Mesothelial cell of epicardium (in vitro differentiated cells): ENCODE results near the gene AQP10. TPM values are rescaled to one million over a fixed set of nuclear protein-coding genes. Genes with fewer than 3 reads are reported as not detected.
"Not testable (repeated sequence)": the region's sequence is repeated elsewhere in the genome, so short reads cannot be mapped to it uniquely, and the experiment has no call there.

Experiments
- DNase-seq, 2 experiments: peaks; one replicate each; pipeline ENCODE4 v3.0.0; 2021; ENCODE audit warnings: low spot score in 2 of 2; ENCODE audit not compliant: unreplicated experiment in 2 of 2
- H3K27ac Mint-ChIP-seq: 2 replicates; pipeline ENCODE4 v1.8.0; 2021; ENCODE audit warnings: mixed read lengths
- H3K27me3 Mint-ChIP-seq: 2 replicates; pipeline ENCODE4 v1.8.0; 2021; ENCODE audit warnings: low read depth, mixed read lengths
- H3K36me3 Mint-ChIP-seq: 2 replicates; pipeline ENCODE4 v1.8.0; 2021; ENCODE audit warnings: mixed read lengths
- H3K4me1 Mint-ChIP-seq: 2 replicates; pipeline ENCODE4 v1.8.0; 2021; ENCODE audit warnings: mixed read lengths
- H3K4me3 Mint-ChIP-seq: 2 replicates; pipeline ENCODE4 v1.8.0; 2021; ENCODE audit warnings: mild to moderate bottlenecking, moderate library complexity, mixed read lengths
- H3K9me3 Mint-ChIP-seq: 2 replicates; pipeline ENCODE4 v1.8.0; 2021; ENCODE audit warnings: mixed read lengths
- CTCF ChIP-seq: fragments of 200-600 bp; sonication (generic); IDR thresholded peaks from one replicate; pipeline ENCODE4 v1.5.0; 2021; ENCODE audit warnings: antibody characterized with exemption; ENCODE audit not compliant: unreplicated experiment
- total RNA-seq: library from RNA; stranded (reverse); gene quantifications from 3 replicates; pipeline ENCODE4 v1.2.1, GENCODE V29; 2021

The AQP10 gene
- total RNA-seq, 1 donor from 2014 or later: 0.60 TPM

GRCh38 chr1:154337253-154337894 is 16.5 kb downstream of the AQP10 start:
- Mint-ChIP-seq H3K27ac (no peak overlapping the region), H3K27me3 (no peaks in the 10 kb centered on the region), H3K4me3 (no peak overlapping the region), H3K4me1 (no peaks in the 10 kb centered on the region), H3K36me3 (peaks cover 44% of the 10 kb centered on the region), H3K9me3 (no peaks in the 10 kb centered on the region)
- DNase-seq: no peak
- TF ChIP-seq CTCF: no peak

GRCh38 chr1:154338875-154339274 is 18.0 kb downstream of the AQP10 start:
- TF ChIP-seq CTCF: no peak
- Mint-ChIP-seq H3K27ac (no peak overlapping the region), H3K27me3 (no peaks in the 10 kb centered on the region), H3K36me3 (peaks cover 53% of the 10 kb centered on the region), H3K9me3 (no peaks in the 10 kb centered on the region), H3K4me3 (no peak overlapping the region), H3K4me1 (no peaks in the 10 kb centered on the region)
- DNase-seq: no peak

GRCh38 chr1:154341366-154341765 is 20.5 kb downstream of the AQP10 start:
- not testable (repeated sequence) for H3K4me3 Mint-ChIP-seq, H3K27ac Mint-ChIP-seq, H3K27me3 Mint-ChIP-seq, H3K4me1 Mint-ChIP-seq, DNase-seq, H3K9me3 Mint-ChIP-seq
- H3K36me3 Mint-ChIP-seq: peaks cover 62% of the 10 kb centered on the region

GRCh38 chr1:154342132-154342531 is 21.2 kb downstream of the AQP10 start:
- Mint-ChIP-seq H3K27ac (no peak overlapping the region), H3K4me3 (no peak overlapping the region), H3K9me3 (no peaks in the 10 kb centered on the region), H3K27me3 (no peaks in the 10 kb centered on the region), H3K36me3 (peaks cover 66% of the 10 kb centered on the region), H3K4me1 (no peaks in the 10 kb centered on the region)
- no peak for DNase-seq
- TF ChIP-seq CTCF: no peak

GRCh38 chr1:154342836-154343472 is 22.1 kb downstream of the AQP10 start:
- no peaks in the 10 kb centered on the region for H3K4me1 Mint-ChIP-seq
- no peak overlapping the region for H3K4me3 Mint-ChIP-seq
- H3K36me3 Mint-ChIP-seq: peaks cover 62% of the 10 kb centered on the region
- H3K27me3 Mint-ChIP-seq: no peaks in the 10 kb centered on the region
- DNase-seq: no peak
- TF ChIP-seq CTCF: no peak
- no peak overlapping the region for H3K27ac Mint-ChIP-seq
- no peaks in the 10 kb centered on the region for H3K9me3 Mint-ChIP-seq

- TF ChIP-seq CTCF: peak; percentile 62
- Mint-ChIP-seq H3K27ac (no peak overlapping the region), H3K4me3 (no peak overlapping the region), H3K9me3 (no peaks in the 10 kb centered on the region), H3K27me3 (no peaks in the 10 kb centered on the region), H3K36me3 (peaks cover 59% of the 10 kb centered on the region), H3K4me1 (no peaks in the 10 kb centered on the region)
- DNase-seq: no peak
These were observed 24.3 kb downstream of the AQP10 start for GRCh38 chr1:154344977-154345837.
